ENCODE measurements around the gene MAT2B.

The MAT2B gene

GRCh38 chr5:163563112-163563511 is 57.7 kb downstream of the MAT2B start:
- DNase-seq, result no peak

- no peak for DNase-seq
Measured at GRCh38 chr5:163563880-163564279, 58.5 kb downstream of the MAT2B start.

GRCh38 chr5:163564321-163564938 is 59.0 kb downstream of the MAT2B start:
- DNase-seq, result peak; percentile 48

- no peak for DNase-seq
Measured at GRCh38 chr5:163565492-163565891, 60.1 kb downstream of the MAT2B start.

GRCh38 chr5:163565931-163566608 is 60.7 kb downstream of the MAT2B start:
- DNase-seq, result peak; percentile 12

GRCh38 chr5:163566678-163567077 is 61.3 kb downstream of the MAT2B start:
- no peak for DNase-seq

- DNase-seq, result no peak
Measured at GRCh38 chr5:163567811-163568210, 62.4 kb downstream of the MAT2B start.

All from kidney glomerular epithelial cell (primary cell).